Testis (tissue), 3 donors: ENCODE measurements around the gene ABT1. TPM values are rescaled to one million over a fixed set of nuclear protein-coding genes. Genes with fewer than 3 reads are reported as not detected.

Source experiments
- DNase-seq: peaks from one replicate; pipeline ENCODE4 v3.0.0-alpha.2; 2019
- H3K27ac ChIP-seq, 2 donors: fragments of 200-600 bp; sonication (generic); one replicate each; pipeline ENCODE4 v1.5.1; 2019
- H3K27me3 ChIP-seq: fragments of 200-600 bp; sonication (generic); one replicate; pipeline ENCODE4 v1.5.1; 2019
- H3K36me3 ChIP-seq: fragments of 200-600 bp; sonication (generic); one replicate; pipeline ENCODE4 v1.5.1; 2017; ENCODE audit warnings: low read depth; ENCODE audit errors: missing control alignments
- H3K4me1 ChIP-seq: fragments of 200-600 bp; sonication (generic); one replicate; pipeline ENCODE4 v1.5.1; 2019
- H3K4me3 ChIP-seq, 2 donors: fragments of 200-600 bp; sonication (generic); one replicate each; pipeline ENCODE4 v1.5.1; 2017 to 2019
- H3K9me3 ChIP-seq: fragments of 200-600 bp; sonication (generic); one replicate; pipeline ENCODE4 v1.5.1; 2017
- CTCF ChIP-seq, 3 experiments: fragments of 450-650 bp in 2 of 3; fragments of 200-600 bp in 1 of 3; sonication (generic) in 1 of 3; IDR thresholded peaks; one replicate each; pipeline ENCODE4 v1.5.1; 2016 to 2019; ENCODE audit warnings: antibody characterized with exemption in 3 of 3, mild to moderate bottlenecking in 2 of 3, moderate library complexity in 1 of 3
- POLR2A ChIP-seq: fragments of 450-650 bp; IDR thresholded peaks from one replicate; pipeline ENCODE4 v1.6.1; 2017; ENCODE audit warnings: antibody characterized with exemption, mild to moderate bottlenecking, moderate library complexity
- whole genome bisulfite sequencing, 2 donors: methylation state at CpG; one replicate each; pipeline ENCODE4 v1.1.5; 2018; 5-methylcytosine and 5-hydroxymethylcytosine counted together
- intact Hi-C: fragments of 100-400 bp; cut with DNase I; formaldehyde crosslinking; loops from one replicate; pipeline ENCODE4 v1.15.1; 2023; ENCODE audit warnings: low total_unique reads
- polyA plus RNA-seq: library from polyadenylated mRNA; stranded (reverse); fragments of 350-450 nt; fragmentation: Illumina TruSeq; extraction: RNeasy Lipid Tissue Mini Kit (QIAGEN cat#74804); gene quantifications from one replicate; pipeline ENCODE4 v1.2.3, GENCODE V29; 2014; ENCODE audit warnings: low read depth, low replicate concordance; ENCODE audit not compliant: insufficient read depth
- total RNA-seq, 2 donors: library from RNA; depleted of rRNA; stranded (reverse); fragments of >200 nt; gene quantifications; one replicate each; pipeline ENCODE4 v1.2.3, GENCODE V29; 2016

The ABT1 gene
- total and polyA plus RNA-seq, 3 donors from 2014 or later: 17.0 to 23.6 (median 18.9) TPM

DNA sequence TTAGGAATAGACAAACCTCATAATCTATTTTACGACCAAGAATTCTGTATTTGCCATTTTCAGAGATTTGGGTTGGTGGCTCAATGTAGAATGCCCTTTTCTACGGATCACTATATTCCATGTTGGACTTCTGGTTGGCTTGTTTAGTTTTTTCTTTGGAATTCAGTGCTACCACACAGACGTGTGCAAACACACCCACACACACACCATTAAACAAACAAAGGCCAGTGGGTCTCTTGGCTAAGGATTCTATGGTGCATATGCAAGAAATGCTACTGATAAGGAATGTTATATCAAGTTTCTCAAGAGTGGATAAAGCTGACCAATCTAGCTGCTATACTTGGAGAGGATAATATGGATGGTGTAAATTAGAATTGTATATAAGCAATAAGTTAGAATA is 8.0 kb downstream of the ABT1 start:
- no peak overlapping the region for H3K27ac ChIP-seq
- DNase-seq: no peak
- H3K4me3 ChIP-seq: no peak overlapping the region
- WGBS, 2 donors: 77 to 80% methylated on average over 3 of the region's 3 CpGs
- no peaks in the 10 kb centered on the region for H3K27me3 ChIP-seq
- intact Hi-C loops: no loop called here
- H3K36me3 ChIP-seq: no peaks in the 10 kb centered on the region
- no peak for TF ChIP-seq POLR2A
- no peak for TF ChIP-seq CTCF (IDR thresholded peaks at IDR 0.05)
- H3K9me3 ChIP-seq: no peaks in the 10 kb centered on the region
- H3K4me1 ChIP-seq: no peaks in the 10 kb centered on the region

DNA sequence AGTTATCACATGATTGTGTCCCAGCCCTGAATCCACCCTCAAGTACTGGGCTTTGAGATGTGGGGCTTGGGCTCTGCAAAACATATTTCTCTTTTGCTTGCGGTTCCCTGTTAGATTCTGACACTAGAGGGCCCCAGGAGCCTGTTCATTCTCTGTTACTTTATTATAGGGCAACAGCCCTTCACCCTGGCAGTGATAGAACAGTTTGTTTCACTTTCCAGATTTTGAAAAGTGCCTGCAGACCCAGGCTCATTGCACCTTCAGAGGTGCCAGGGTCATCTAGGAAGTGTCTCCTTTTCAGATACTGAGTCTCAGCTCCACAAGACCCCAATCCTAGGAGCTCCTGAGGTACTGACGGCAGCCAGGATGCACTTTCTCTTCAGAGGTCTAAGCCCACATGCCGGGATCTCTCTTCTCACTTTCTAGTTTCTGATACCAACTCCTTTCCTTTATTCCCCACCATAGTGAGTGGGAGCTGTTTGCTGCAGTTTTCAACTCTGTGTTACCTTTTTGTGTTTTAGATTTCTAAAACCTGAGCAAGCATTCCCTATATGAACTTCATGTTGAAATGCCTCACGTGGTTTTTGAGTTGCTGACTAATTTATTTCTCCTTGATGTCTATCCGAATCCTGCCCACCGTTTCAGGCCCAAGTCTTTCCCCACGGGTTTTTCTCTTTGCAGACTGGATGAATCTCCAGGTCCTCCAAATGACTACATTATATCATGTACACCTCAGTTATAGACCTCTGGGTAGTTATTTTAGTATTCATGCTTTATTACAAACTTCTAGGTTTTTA is 10.9 kb downstream of the ABT1 start:
- whole genome bisulfite sequencing, 2 donors: 52 to 59% methylated on average over 7 of the region's 7 CpGs
- H3K27ac ChIP-seq: no peak overlapping the region
- TF ChIP-seq POLR2A (no peak), CTCF (IDR thresholded peaks at IDR 0.05) (peak; percentile 12 to 54 (median 29))
- H3K9me3 ChIP-seq: no peaks in the 10 kb centered on the region
- peak; percentile 75 for DNase-seq
- no peaks in the 10 kb centered on the region for H3K36me3 ChIP-seq
- H3K27me3 ChIP-seq: no peaks in the 10 kb centered on the region
- no peak overlapping the region for H3K4me3 ChIP-seq
- intact Hi-C loops: no loop called here
- no peaks in the 10 kb centered on the region for H3K4me1 ChIP-seq

GRCh38 chr6:26609463-26609862 is 12.7 kb downstream of the ABT1 start:
- Histone ChIP-seq H3K4me1 (no peaks in the 10 kb centered on the region), H3K36me3 (no peaks in the 10 kb centered on the region), H3K4me3 (no peak overlapping the region), H3K27me3 (no peaks in the 10 kb centered on the region), H3K9me3 (no peaks in the 10 kb centered on the region), H3K27ac (no peak overlapping the region)
- TF ChIP-seq CTCF (IDR thresholded peaks at IDR 0.05) (no peak), POLR2A (no peak)
- intact Hi-C loops: no loop called here
- 74 to 78% methylated on average over 3 of the region's 3 CpGs for WGBS, 2 donors
- DNase-seq: no peak

- H3K27ac ChIP-seq: no peak overlapping the region
- intact Hi-C loops: no loop called here
Observed at GRCh38 chr6:26611599-26611998, 14.8 kb downstream of the ABT1 start.

More at GRCh38 chr6:26611599-26611998, 14.8 kb downstream of the ABT1 start:
- Histone ChIP-seq H3K4me1 (no peaks in the 10 kb centered on the region), H3K9me3 (no peaks in the 10 kb centered on the region), H3K27me3 (no peaks in the 10 kb centered on the region), H3K36me3 (no peaks in the 10 kb centered on the region), H3K4me3 (no peak overlapping the region)
- WGBS, 2 donors: 63 to 92% methylated on average over 1 of the region's 1 CpG
- DNase-seq: no peak
- no peak for TF ChIP-seq POLR2A
- no peak for TF ChIP-seq CTCF (IDR thresholded peaks at IDR 0.05)
